ENCODE results near the gene BRD9.

BRD9 gene

DNA sequence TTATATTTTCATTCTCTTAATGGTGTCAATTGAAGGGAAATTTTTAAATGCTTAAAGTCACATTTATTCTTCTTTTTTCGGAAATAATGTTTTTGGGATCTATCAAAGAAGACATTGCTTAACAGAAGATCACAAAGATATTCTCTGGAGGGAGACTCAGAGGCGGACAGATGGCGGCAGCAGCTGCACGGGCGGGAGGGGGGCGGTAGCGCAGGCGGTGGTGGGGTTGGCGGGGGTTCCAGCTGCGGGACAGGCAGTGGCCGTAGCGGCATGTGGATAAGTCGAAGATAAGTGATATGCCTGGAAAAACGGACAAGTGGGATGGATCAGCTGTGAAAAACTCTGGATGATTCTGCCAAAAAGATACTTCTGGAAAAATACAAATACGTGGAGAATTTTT is 76.4 kb downstream of the BRD9 start:
- DNase-seq (ENCODE audit: low spot score) (no peak), FAIRE-seq (no peak)

DNA sequence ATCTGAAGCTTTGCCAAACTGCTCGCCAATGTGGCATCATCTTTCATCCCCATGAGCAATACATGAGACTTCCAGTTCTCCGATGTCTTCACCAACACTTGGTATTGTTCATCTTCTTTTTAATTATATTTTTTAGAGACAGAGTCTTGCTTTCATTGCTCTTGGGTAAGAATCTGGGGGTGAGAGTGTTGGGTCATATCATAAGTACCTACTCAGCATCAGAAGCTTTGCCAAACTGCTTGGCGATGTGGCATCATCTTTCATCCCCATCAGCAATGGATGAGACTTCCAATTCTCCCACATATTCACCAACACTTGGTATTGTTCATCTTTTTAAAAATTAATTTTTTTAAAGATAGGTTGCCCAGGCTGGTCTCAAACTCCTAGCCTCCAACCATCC is 77.2 kb downstream of the BRD9 start:
- no peak for FAIRE-seq
- DNase-seq (ENCODE audit: low spot score): no peak
